HG03342 (cell line): ENCODE results near the gene ARFIP2.

Experiments used
- ATAC-seq: cut with Tn5 transposase; IDR thresholded peaks from one replicate; pipeline ENCODE4 v1.9.1; 2021; ENCODE audit warnings: mild to moderate bottlenecking, moderate library complexity; ENCODE audit not compliant: unreplicated experiment

Gene ARFIP2

GRCh38 chr11:6443269-6444003 is 37.7 kb downstream of the ARFIP2 start:
- peak; percentile 78 for ATAC-seq

- no peak for ATAC-seq
These were observed 38.7 kb downstream of the ARFIP2 start for GRCh38 chr11:6442441-6442840.

GRCh38 chr11:6440906-6441358 is 40.2 kb downstream of the ARFIP2 start, which contains the start of gene HPX:
HPX (minus strand) TSS chr11:6440987; CDS start chr11:6440963, 24 bp downstream.
- ATAC-seq: no peak

GRCh38 chr11:6438979-6439571 is 42.1 kb downstream of the ARFIP2 start:
- ATAC-seq: no peak

- ATAC-seq: no peak
These were observed 43.1 kb downstream of the ARFIP2 start for GRCh38 chr11:6437993-6438392.

GRCh38 chr11:6437423-6437822 is 43.7 kb downstream of the ARFIP2 start:
- no peak for ATAC-seq

- ATAC-seq: peak; percentile 51
These were observed 47.0 kb downstream of the ARFIP2 start for GRCh38 chr11:6433998-6434660.

- no peak for ATAC-seq
These were observed 49.3 kb downstream of the ARFIP2 start for GRCh38 chr11:6431861-6432260.

- no peak for ATAC-seq
These were observed 53.6 kb downstream of the ARFIP2 start for GRCh38 chr11:6427516-6427915.
